Raji (cell line): ENCODE results near the gene ZNF385B.

Experiments used
- POLR2A ChIP-seq: IDR thresholded peaks from 2 replicates; pipeline ENCODE4 v1.6.1; 2011; ENCODE audit warnings: low read depth, low read length, control low read depth; ENCODE audit not compliant: insufficient read depth

The ZNF385B gene

GRCh38 chr2:179593323-179593722 lies 268.1 kb downstream of the ZNF385B start:
- TF ChIP-seq POLR2A: no peak

- TF ChIP-seq POLR2A: no peak
Measured at GRCh38 chr2:179592167-179592936, 269.1 kb downstream of the ZNF385B start.

- no peak for TF ChIP-seq POLR2A
Measured at GRCh38 chr2:179591690-179592089, 269.7 kb downstream of the ZNF385B start.

GRCh38 chr2:179588486-179589145 lies 272.8 kb downstream of the ZNF385B start:
- TF ChIP-seq POLR2A: no peak

- TF ChIP-seq POLR2A: no peak
Measured at GRCh38 chr2:179584760-179585159, 276.7 kb downstream of the ZNF385B start.

GRCh38 chr2:179581605-179582004 lies 279.8 kb downstream of the ZNF385B start:
- no peak for TF ChIP-seq POLR2A

GRCh38 chr2:179580378-179581146 lies 280.9 kb downstream of the ZNF385B start:
- no peak for TF ChIP-seq POLR2A

GRCh38 chr2:179579800-179580199 lies 281.6 kb downstream of the ZNF385B start:
- TF ChIP-seq POLR2A: no peak

GRCh38 chr2:179578171-179578916 lies 283.1 kb downstream of the ZNF385B start:
- no peak for TF ChIP-seq POLR2A

GRCh38 chr2:179574061-179574519 lies 287.3 kb downstream of the ZNF385B start:
- TF ChIP-seq POLR2A: no peak

- TF ChIP-seq POLR2A: no peak
Measured at GRCh38 chr2:179572544-179572943, 288.9 kb downstream of the ZNF385B start.

- no peak for TF ChIP-seq POLR2A
Measured at GRCh38 chr2:179571721-179572120, 289.7 kb downstream of the ZNF385B start.

GRCh38 chr2:179571252-179571651 lies 290.2 kb downstream of the ZNF385B start:
- TF ChIP-seq POLR2A: no peak

GRCh38 chr2:179569831-179570233 lies 291.6 kb downstream of the ZNF385B start:
- no peak for TF ChIP-seq POLR2A

GRCh38 chr2:179565807-179566206 lies 295.6 kb downstream of the ZNF385B start:
- TF ChIP-seq POLR2A: no peak
